Peyer's patch (tissue), 4 donors: Measurements from ENCODE around the gene KIRREL3. TPM values are rescaled to one million over a fixed set of nuclear protein-coding genes. Genes with fewer than 3 reads are reported as not detected.

Source experiments
- DNase-seq, 3 donors: peaks; one replicate each; pipeline ENCODE4 v3.0.0-alpha.2; 2017 to 2019
- H3K27ac ChIP-seq, 4 donors: fragments of 200-600 bp; sonication (generic); one replicate each; pipeline ENCODE4 v1.5.1; 2016 to 2019
- H3K27me3 ChIP-seq, 2 donors: fragments of 200-600 bp; sonication (generic); one replicate each; pipeline ENCODE4 v1.5.1; 2019
- H3K36me3 ChIP-seq, 3 donors: fragments of 200-600 bp; sonication (generic); one replicate each; pipeline ENCODE4 v1.5.1; 2016 to 2019
- H3K4me1 ChIP-seq, 4 donors: fragments of 200-600 bp; sonication (generic); one replicate each; pipeline ENCODE4 v1.5.1; 2016 to 2019
- H3K4me3 ChIP-seq, 4 donors: fragments of 200-600 bp; sonication (generic); 1 replicate in 3 of 4; 2 replicates in 1 of 4; pipeline ENCODE4 v1.5.1; 2016 to 2019; ENCODE audit warnings: mild to moderate bottlenecking in 1 of 4
- H3K9me3 ChIP-seq, 4 donors: fragments of 200-600 bp; sonication (generic); one replicate each; pipeline ENCODE4 v1.5.1; 2016 to 2019; ENCODE audit warnings: mild to moderate bottlenecking in 1 of 4
- CTCF ChIP-seq, 6 experiments: fragments of 450-650 bp in 4 of 6; fragments of 200-600 bp in 2 of 6; sonication (generic) in 1 of 6; IDR thresholded peaks; one replicate each; pipeline ENCODE4 v1.5.1; 2017 to 2019; ENCODE audit warnings: antibody characterized with exemption in 6 of 6, mild to moderate bottlenecking in 3 of 6, moderate library complexity in 1 of 6
- POLR2A ChIP-seq, 2 donors: fragments of 450-650 bp; IDR thresholded peaks; one replicate each; pipeline ENCODE4 v1.5.1; 2017; ENCODE audit warnings: antibody characterized with exemption in 2 of 2, mild to moderate bottlenecking in 2 of 2, moderate library complexity in 2 of 2
- total RNA-seq, 4 donors: library from RNA; depleted of rRNA; stranded (reverse); fragments of >200 nt; gene quantifications; one replicate each; pipeline ENCODE4 v1.1.0, GENCODE V29; 2016

The KIRREL3 gene
- total RNA-seq, 4 donors from 2014 or later = 0.83 TPM; not detected in 3

DNA sequence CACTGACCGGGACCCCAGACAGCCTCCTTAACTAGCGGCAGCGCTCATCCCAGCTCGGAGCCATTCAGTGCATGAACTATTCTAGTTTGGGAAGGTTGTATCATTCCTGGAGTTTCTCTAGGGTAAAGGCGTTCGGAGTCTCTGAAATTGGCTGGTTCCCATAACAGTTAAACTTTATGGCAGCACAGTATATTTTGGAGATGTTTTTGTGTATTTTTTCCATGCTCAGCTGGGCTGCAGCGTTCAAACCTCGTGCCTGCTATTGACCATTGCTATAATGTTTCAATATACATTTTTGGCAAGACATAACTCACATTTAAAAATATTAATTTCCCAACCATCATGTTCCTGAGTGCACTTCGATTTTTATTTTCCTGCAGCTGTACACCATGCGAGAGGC lies 475.4 kb downstream of the KIRREL3 start:
- H3K9me3 ChIP-seq = no peaks in the 10 kb centered on the region
- no peak overlapping the region for H3K4me3 ChIP-seq
- DNase-seq = no peak
- H3K27ac ChIP-seq = no peak overlapping the region
- H3K4me1 ChIP-seq = no peaks in the 10 kb centered on the region
- TF ChIP-seq CTCF (IDR thresholded peaks at IDR 0.05) (no peak), POLR2A (IDR thresholded peaks at IDR 0.05) (no peak)
- H3K36me3 ChIP-seq = no peaks in the 10 kb centered on the region
- no peaks in the 10 kb centered on the region for H3K27me3 ChIP-seq

- DNase-seq = peak in 1 of 3 donors; percentile 34
- Histone ChIP-seq H3K36me3 (no peaks in the 10 kb centered on the region), H3K4me3 (no peak overlapping the region), H3K27me3 (no peaks in the 10 kb centered on the region), H3K27ac (no peak overlapping the region), H3K9me3 (no peaks in the 10 kb centered on the region), H3K4me1 (no peaks in the 10 kb centered on the region)
- TF ChIP-seq POLR2A (IDR thresholded peaks at IDR 0.05) (no peak), CTCF (IDR thresholded peaks at IDR 0.05) (no peak)
Observed at GRCh38 chr11:126523441-126524205, 476.9 kb downstream of the KIRREL3 start.

DNA sequence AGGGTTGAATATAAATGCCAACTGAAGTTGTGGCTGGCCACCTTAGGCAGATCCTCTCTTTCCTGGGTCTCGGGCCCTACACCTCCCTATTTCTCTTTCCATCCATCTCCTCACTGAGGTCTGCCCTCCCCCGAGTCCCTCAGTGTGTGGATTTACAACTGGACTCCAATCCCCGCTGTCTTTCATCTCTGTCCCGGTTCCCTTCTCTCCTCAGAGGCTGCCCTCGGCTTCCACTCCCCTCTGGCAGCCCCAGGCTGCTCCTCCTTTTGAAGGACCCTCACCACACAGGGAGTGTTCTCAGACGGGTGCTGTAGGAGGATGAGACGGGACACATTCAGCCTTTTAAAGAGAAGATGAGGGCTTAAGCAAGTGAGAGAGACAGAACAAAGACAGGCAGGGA lies 478.0 kb downstream of the KIRREL3 start:
- H3K4me3 ChIP-seq = no peak overlapping the region
- H3K36me3 ChIP-seq = no peaks in the 10 kb centered on the region
- H3K27ac ChIP-seq = no peak overlapping the region
- H3K4me1 ChIP-seq = no peaks in the 10 kb centered on the region
- no peak for DNase-seq
- no peaks in the 10 kb centered on the region for H3K27me3 ChIP-seq
- TF ChIP-seq CTCF (IDR thresholded peaks at IDR 0.05) = no peak
- H3K9me3 ChIP-seq = no peaks in the 10 kb centered on the region

DNA sequence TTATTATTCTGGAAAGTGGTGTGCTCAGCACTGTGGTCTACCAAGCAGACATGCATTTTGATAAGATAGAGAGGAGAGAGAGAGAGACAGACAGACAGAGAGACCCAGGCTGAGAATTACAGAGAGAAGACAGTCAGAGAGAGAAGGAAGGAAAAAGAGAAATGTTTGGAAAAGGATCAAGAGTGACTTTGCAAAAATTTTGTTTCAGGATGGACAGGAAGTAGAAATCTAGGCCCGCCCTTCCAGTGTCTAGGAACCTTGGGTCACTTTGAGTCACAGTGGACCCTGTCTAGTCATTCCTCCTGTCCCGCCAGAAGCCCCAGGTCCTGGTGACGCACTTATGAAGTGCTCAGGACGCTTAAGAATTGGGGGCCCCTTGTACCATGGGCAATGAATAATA lies 478.4 kb downstream of the KIRREL3 start:
- no peaks in the 10 kb centered on the region for H3K36me3 ChIP-seq
- no peak overlapping the region for H3K27ac ChIP-seq
- H3K27me3 ChIP-seq = no peaks in the 10 kb centered on the region
- TF ChIP-seq CTCF (IDR thresholded peaks at IDR 0.05) = no peak
- TF ChIP-seq POLR2A (IDR thresholded peaks at IDR 0.05) = no peak
- no peak overlapping the region for H3K4me3 ChIP-seq
- H3K4me1 ChIP-seq = no peaks in the 10 kb centered on the region
- H3K9me3 ChIP-seq = no peaks in the 10 kb centered on the region
- no peak for DNase-seq

DNA sequence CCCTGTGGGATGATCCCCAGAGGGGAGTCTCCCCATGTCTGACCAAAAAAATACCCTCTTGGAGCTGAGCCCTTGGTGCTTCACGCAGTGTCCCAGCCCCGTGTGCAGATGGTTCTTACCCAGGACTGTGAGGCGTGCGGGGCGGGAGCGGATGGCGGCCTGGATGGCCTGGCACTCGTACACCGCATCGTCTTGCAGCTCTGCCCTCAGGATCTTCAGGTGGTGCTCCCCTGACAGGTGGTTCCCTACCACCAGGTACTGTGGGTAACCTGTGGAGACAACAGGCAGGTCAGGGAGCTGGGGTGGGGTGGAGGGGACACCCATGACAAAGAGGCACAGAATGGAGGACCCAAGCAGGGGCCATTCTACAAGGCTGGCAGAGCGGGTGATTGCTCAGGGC lies 479.4 kb downstream of the KIRREL3 start:
- Histone ChIP-seq H3K9me3 (no peaks in the 10 kb centered on the region), H3K36me3 (no peaks in the 10 kb centered on the region)

More for the DNA sequence above, 479.4 kb downstream of the KIRREL3 start:
- Histone ChIP-seq H3K27ac (no peak overlapping the region), H3K4me3 (no peak overlapping the region), H3K27me3 (no peaks in the 10 kb centered on the region), H3K4me1 (no peaks in the 10 kb centered on the region)
- no peak for DNase-seq
- no peak for TF ChIP-seq CTCF (IDR thresholded peaks at IDR 0.05)
- TF ChIP-seq POLR2A (IDR thresholded peaks at IDR 0.05) = no peak
